IMR-90 (cell line): Measurements from ENCODE around the gene SMIM44.

Experiments
- POLR2A ChIP-seq: IDR thresholded peaks from 2 replicates; pipeline ENCODE4 v1.6.1; 2012; ENCODE audit warnings: mild to moderate bottlenecking, low read depth, low read length
- TF ChIP-seq, protein P1 (sequence below): conservative IDR thresholded peaks from 2 replicates; pipeline ENCODE4 v1.5.1; 2012; ENCODE audit warnings: mild to moderate bottlenecking, low read depth, low read length, improper control_type of control experiment

DNA sequence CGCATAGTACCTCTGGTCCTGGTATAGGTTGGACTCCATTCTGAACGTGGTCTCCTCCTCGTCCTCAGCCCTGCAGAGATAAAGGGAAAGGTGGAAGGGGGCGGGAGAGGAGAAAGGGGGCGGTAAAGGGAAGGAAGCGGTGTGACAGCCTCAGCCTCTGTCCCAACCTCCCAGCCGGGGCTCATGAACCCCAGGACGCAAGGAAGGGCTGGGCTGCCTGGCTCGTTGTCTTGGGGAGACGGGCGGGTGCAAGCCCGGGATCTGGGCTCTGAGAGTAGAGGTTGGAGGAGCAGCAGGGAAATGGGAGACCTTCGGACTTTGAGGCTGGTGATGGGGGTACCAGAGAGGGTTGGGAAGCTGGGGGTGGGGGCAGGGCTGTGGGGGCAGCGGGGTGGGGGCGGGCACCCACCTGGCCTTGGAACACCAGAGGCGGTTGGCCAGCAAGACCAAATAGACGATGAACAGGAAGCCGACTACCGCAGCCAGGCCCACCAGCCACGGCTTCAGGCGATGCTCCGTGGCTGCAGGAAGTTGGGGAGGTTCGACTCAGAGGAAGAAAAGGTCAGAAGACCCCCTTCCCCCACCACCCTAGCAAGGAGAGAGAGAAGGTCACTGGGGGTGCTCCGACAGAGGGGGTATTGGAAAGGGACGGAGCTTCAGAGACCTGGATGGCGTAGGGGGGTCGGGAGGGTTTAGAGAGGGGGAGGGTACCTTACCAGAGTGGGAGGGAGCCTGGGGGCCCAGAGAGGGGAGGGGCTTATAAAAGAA, 4.6 kb downstream of the SMIM44 start:
- TF ChIP-seq, protein P1, sequence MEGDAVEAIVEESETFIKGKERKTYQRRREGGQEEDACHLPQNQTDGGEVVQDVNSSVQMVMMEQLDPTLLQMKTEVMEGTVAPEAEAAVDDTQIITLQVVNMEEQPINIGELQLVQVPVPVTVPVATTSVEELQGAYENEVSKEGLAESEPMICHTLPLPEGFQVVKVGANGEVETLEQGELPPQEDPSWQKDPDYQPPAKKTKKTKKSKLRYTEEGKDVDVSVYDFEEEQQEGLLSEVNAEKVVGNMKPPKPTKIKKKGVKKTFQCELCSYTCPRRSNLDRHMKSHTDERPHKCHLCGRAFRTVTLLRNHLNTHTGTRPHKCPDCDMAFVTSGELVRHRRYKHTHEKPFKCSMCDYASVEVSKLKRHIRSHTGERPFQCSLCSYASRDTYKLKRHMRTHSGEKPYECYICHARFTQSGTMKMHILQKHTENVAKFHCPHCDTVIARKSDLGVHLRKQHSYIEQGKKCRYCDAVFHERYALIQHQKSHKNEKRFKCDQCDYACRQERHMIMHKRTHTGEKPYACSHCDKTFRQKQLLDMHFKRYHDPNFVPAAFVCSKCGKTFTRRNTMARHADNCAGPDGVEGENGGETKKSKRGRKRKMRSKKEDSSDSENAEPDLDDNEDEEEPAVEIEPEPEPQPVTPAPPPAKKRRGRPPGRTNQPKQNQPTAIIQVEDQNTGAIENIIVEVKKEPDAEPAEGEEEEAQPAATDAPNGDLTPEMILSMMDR = no peak
- no peak for TF ChIP-seq POLR2A
